CD4-positive, alpha-beta T cell treated with Interleukin-17A for 4 hours (primary cell): ENCODE measurements around the gene MALL.
"Not testable (repeated sequence)": the region's sequence is repeated elsewhere in the genome, so short reads cannot be mapped to it uniquely, and the experiment has no call there.

Source experiments
- DNase-seq: peaks from one replicate; pipeline ENCODE4 v3.0.0-alpha.2; 2020; ENCODE audit warnings: mixed read lengths

Gene MALL

GRCh38 chr2:110120171-110121051 is 4.8 kb upstream of the MALL start:
- no peak for DNase-seq

GRCh38 chr2:110116033-110116710 is 550 bp upstream of the MALL start:
- no peak for DNase-seq

- no peak for DNase-seq
Observed at GRCh38 chr2:110114831-110115255, 779 bp downstream of the MALL start.

- DNase-seq = no peak
Observed at GRCh38 chr2:110113961-110114591, 1.5 kb downstream of the MALL start.

- not testable (repeated sequence) for DNase-seq
Observed at GRCh38 chr2:110108291-110108690, 7.3 kb downstream of the MALL start.

- DNase-seq = no peak
Observed at GRCh38 chr2:110107092-110108079, 8.2 kb downstream of the MALL start.

GRCh38 chr2:110106642-110107041 is 9.0 kb downstream of the MALL start:
- DNase-seq = no peak

- no peak for DNase-seq
Observed at GRCh38 chr2:110105608-110106467, 9.8 kb downstream of the MALL start.

GRCh38 chr2:110105183-110105582 is 10.4 kb downstream of the MALL start:
- no peak for DNase-seq

GRCh38 chr2:110104025-110104771 is 11.4 kb downstream of the MALL start:
- DNase-seq = no peak

GRCh38 chr2:110103061-110103961 is 12.3 kb downstream of the MALL start:
- no peak for DNase-seq

- DNase-seq = no peak
Observed at GRCh38 chr2:110101901-110102803, 13.5 kb downstream of the MALL start.

GRCh38 chr2:110101280-110101844 is 14.3 kb downstream of the MALL start:
- no peak for DNase-seq

GRCh38 chr2:110100880-110101279 is 14.7 kb downstream of the MALL start:
- not testable (repeated sequence) for DNase-seq

GRCh38 chr2:110100480-110100879 is 15.1 kb downstream of the MALL start:
- DNase-seq = no peak

- DNase-seq = no peak
Observed at GRCh38 chr2:110099471-110100225, 16.0 kb downstream of the MALL start.

GRCh38 chr2:110099038-110099425 is 16.6 kb downstream of the MALL start:
- no peak for DNase-seq
